HG03442 (cell line): ENCODE measurements around the gene GNAQ.

Source experiments
- ATAC-seq: cut with Tn5 transposase; IDR thresholded peaks from one replicate; pipeline ENCODE4 v1.9.1; 2021; ENCODE audit warnings: mild to moderate bottlenecking, moderate library complexity; ENCODE audit not compliant: unreplicated experiment

GNAQ gene

DNA sequence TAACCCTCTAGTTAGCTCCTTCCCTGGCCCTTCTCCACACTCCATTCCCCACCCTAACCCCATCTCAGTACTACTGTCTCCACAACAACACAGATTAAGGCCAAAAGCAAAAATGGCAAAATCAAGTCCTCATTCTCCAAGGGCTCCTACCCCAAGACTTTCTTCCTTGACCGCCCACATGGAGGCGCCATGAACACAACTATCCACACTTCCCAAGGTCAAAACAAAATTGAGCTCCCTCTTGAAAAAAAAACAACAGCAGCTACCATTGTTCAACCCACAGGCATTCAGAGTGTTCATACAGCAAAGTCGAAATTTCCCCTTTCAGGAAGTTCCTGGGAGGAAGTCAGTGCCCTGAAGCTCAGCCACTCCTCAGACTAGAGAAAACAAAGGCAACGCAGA lies 54.4 kb downstream of the GNAQ start:
- ATAC-seq = no peak

GRCh38 chr9:77975806-77976205 lies 55.8 kb downstream of the GNAQ start:
- ATAC-seq = no peak

- ATAC-seq = no peak
Observed at GRCh38 chr9:77975036-77975435, 56.6 kb downstream of the GNAQ start.

- no peak for ATAC-seq
Observed at GRCh38 chr9:77974434-77974833, 57.2 kb downstream of the GNAQ start.

DNA sequence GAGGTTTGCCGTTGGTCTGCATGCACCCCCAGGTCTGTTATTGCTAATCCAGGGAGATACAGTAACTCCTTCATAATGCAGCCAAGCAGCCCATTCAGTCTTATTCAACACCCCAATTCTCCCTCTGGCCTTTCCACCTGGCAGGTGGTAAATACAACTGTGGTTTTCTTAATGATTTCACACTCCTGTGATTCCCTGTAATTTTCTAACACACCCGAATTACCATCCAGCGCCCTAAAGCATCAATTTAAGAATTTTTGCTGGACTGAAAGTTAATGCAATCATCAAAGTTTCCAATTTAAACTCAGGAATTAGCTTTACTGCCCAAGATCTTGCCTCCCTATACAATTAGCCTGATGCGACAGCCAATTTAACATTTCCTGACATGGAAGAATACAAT lies 62.5 kb downstream of the GNAQ start:
- no peak for ATAC-seq

GRCh38 chr9:77968506-77968905 lies 63.1 kb downstream of the GNAQ start:
- ATAC-seq = no peak

DNA sequence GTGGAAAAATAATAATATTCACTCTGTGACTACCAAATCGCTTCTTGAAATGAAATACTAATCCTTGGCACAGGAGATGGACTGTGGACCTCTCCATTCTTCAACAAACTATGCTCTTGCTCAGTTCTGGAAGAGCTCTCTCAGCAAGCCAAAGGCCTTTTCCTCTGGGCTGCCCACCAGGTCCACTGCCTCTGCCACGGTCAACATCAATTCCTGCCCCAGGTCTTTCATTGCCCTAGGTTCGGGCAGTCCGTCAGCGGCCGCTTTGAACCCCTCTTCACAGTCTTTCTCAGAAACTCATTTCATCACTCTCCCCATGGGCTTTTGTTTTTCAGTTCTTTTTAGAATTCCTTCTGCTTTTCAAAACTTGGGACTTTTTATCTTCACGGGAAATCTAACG lies 64.9 kb downstream of the GNAQ start:
- no peak for ATAC-seq

GRCh38 chr9:77965445-77966123 lies 66.0 kb downstream of the GNAQ start:
- no peak for ATAC-seq

- no peak for ATAC-seq
Observed at GRCh38 chr9:77964258-77964657, 67.4 kb downstream of the GNAQ start.

GRCh38 chr9:77961541-77961940 lies 70.1 kb downstream of the GNAQ start:
- ATAC-seq = no peak

- ATAC-seq = no peak
Observed at GRCh38 chr9:77960356-77961153, 71.1 kb downstream of the GNAQ start.

- ATAC-seq = no peak
Observed at GRCh38 chr9:77959803-77960202, 71.8 kb downstream of the GNAQ start.

GRCh38 chr9:77957652-77958051 lies 74.0 kb downstream of the GNAQ start:
- no peak for ATAC-seq

GRCh38 chr9:77956555-77956954 lies 75.1 kb downstream of the GNAQ start:
- no peak for ATAC-seq

- no peak for ATAC-seq
Observed at GRCh38 chr9:77954666-77955015, 77.0 kb downstream of the GNAQ start.

DNA sequence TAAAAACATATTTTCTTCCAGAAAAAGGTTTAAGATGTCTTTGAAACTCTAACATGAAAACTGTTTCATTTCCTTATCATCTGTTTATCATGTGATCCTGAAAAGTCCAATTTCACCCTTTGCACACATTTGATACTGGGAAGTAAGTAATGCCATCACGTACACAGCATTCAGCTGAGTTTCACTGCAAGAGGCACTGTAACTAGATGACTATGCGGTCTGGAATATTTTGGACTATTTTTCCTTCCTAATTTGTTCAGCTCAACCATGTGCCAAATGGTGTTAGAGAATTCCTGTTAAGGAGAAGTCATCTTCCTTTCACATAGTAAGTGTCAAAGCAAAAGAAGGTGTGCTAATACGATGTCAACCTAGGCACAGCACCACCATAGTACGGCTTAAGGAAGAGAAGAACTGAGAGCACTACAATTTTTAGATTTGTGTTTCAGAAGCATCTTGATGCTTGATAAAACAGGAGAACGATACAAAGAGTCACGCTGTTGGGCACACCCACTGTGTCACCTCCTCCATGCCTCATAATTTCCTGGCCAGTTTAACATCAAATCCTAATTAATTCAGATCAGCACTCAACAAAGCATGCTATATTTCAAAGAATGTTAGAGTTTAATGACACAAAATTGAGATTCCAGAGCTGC lies 77.5 kb downstream of the GNAQ start:
- ATAC-seq = no peak

DNA sequence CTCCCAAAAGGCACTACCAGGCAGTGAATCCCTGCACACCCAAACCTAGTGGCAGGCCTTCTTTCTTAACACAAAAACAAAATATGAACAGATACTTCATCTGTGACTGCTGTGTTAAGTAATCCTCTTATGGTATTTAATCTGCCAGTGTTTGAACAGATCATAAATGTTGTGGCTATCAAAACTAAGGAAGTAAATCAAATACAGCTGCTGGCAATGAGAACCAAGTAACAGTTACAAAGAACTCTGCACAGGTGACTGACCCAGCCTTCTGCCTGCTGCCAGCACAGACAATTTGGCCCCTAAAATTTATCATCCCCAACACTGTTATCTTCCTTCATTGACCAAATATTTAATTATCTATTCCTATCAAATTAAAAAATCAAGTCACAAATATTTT lies 78.0 kb downstream of the GNAQ start:
- ATAC-seq = no peak

DNA sequence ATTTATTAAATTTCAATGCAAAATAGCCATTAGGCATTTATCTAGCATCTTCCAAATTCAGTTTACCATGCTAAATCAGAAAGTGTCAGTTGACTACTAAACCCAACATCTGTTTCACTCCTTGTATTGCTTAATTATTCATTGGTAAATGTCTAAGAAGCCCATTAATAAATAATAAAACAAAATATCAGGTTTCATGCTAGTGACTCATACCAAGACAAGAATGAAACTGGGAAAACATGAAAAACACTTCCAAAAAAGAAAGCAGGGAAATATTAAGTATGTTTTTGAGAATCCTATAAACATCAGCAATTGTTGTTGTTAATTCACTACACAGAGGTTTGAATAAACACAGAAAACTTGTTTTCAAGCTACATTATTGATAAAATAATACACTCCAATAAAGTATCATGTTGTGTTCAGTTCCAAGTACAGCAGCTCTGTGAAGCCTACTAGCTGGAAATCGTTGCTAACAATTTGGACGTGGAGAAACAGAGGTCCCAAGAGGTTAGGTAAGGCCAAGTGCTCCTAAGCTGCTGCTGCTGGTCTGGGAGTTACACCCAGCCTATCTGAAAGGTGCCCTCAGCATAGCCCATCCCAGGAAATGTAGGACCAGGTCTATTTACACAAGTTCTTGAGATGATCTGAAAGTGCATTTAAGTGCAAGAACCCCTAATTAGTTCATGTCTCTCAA lies 78.8 kb downstream of the GNAQ start:
- ATAC-seq = no peak

GRCh38 chr9:77951369-77951768 lies 80.2 kb downstream of the GNAQ start:
- ATAC-seq = no peak

DNA sequence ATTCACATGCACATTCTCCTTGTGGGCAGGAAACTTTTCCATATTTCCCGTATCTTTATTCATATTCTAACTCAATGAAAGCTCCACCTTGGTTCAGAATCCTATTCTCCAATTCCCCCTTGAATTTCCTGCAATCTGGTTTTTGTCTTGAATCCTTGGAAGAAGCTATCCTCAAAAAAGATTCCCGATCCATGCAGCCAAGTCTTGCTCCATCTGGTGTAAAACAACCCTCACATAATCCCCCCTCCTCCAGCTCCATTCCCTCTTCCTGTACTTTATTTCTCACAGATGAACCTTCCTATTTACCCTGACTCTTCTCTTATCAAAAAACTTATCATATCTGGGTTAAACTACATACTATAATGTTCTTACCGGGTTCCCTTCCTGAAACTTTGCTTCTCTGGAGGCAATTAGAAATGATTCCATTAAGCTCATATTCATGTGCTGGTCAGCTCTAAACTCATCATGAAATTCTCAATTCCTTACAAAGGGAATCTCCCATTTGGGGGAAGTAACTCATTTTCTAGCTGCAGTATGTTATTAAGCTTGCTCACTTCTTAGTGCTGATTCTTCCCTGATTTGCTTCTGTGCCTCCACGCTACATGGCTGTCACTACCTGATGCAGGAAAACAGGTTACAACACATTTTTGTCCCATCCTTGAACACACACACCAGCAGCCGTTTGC lies 81.7 kb downstream of the GNAQ start:
- ATAC-seq = no peak

DNA sequence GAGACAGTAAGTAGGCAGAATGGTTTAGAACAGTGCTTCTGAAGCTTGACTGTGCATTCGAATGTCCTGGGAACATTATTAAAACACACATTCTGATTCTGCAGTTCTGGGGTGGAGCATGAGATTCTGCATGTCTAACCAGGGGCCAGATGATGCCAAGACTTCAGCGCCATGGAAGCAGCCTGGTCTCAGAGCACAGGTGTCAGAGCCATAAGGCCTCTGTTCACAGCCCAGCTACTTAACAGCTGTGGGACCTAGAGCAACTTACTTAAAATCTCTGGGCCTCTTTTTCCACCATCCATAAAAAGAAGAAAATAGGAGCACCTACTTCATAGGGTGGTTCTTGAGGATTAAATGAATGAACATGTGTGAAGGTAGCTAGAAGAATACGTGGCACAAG lies 84.0 kb downstream of the GNAQ start:
- no peak for ATAC-seq
